Inflammatory macrophage treated with lipopolysaccharide for 1 hour (primary cell): ENCODE measurements around the gene CNGA3.
"Not testable (repeated sequence)": the region's sequence is repeated elsewhere in the genome, so short reads cannot be mapped to it uniquely, and the experiment has no call there.

ENCODE experiments used
- DNase-seq, 2 donors: peaks; one replicate each; pipeline ENCODE4 v3.0.0-alpha.2; 2020 to 2022

Gene CNGA3

GRCh38 chr2:98408155-98408554, 61.9 kb downstream of the CNGA3 start:
- no peak for DNase-seq

GRCh38 chr2:98412751-98413458, 66.6 kb downstream of the CNGA3 start:
- peak; percentile 54 to 97 for DNase-seq

GRCh38 chr2:98414246-98414645, 68.0 kb downstream of the CNGA3 start:
- DNase-seq: not testable (repeated sequence)

DNA sequence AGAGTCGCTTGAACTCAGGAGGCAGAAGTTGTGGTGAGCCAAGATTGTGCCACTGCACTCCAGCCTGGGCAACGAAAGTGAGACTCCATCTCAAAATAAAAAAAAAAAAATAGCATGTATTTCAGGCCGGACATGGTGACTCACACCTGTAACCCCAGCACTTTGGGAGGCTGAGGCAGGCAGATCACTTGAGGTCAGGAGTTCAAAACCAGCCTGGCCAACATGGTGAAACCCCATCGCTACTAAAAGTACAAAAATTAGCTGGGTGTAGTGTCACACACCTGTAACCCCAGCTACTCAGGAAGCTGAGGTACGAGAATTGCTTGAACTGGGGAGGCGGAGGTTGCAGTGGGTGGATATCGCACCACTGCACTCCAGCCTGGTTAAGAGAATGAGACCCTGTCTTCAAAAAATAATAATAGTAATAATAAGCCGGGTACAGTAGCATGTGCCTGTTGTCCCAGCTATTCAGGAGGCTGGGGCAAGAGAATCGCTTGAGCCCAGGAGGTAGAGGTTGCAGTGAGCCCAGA, 69.5 kb downstream of the CNGA3 start:
- DNase-seq: not testable (repeated sequence)

- DNase-seq: no peak
Measured at GRCh38 chr2:98416383-98417159, 70.3 kb downstream of the CNGA3 start.

- DNase-seq: no peak
Measured at GRCh38 chr2:98419544-98419943, 73.3 kb downstream of the CNGA3 start.

DNA sequence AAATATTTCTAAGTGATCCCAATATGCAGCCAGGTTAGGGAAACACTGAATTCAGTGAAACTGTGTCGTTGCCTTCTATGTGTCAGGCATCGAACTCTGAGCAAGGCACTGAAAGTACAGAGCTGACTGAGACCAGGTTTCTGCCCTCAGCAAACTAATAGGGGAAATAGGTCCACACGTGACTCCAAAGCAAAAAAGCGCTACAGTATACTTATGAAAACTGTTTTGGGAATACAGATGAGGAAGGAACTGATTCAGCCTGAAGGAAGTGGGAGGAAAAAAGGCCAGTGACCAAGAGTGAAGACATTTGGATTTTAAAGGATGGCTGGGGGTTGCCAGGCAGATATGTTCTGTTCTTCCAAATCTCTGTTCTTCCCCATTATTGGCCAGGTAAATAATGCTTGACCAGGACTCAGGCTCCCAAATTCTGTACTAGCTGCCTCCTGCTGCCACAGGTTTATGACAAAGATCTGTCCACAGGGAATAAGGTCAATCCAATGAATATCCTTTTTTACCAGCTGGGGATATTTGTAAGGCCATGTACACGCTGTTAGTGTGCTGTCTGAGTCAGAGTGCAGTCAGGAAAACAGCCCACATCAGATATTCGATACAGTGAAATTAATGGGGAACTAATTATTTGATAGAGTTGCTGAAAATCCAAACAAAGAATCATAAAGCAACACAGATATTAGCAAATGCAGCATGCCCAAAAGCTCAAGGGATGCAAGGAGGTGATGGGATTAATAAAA, 73.9 kb downstream of the CNGA3 start:
- DNase-seq: peak in 1 of 2 donors; percentile 27

DNA sequence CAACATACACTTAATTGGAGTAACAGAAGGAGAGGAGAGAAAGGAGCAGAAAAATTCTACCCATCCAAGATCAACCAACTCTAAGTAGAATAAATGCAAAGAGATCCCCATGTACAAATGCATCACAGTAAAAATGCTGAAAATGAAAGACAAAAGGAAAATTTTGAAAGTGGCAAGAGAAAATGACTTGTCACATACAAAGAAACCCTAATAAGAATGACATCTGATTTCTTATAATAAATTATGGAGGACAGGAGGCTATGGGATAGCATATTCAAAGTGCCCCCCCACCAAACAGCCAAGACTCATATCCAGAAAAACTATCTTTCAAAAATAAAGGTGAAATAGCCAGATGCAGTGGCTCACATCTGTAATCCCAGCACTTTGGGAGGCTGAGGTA, 76.2 kb downstream of the CNGA3 start:
- no peak for DNase-seq

DNA sequence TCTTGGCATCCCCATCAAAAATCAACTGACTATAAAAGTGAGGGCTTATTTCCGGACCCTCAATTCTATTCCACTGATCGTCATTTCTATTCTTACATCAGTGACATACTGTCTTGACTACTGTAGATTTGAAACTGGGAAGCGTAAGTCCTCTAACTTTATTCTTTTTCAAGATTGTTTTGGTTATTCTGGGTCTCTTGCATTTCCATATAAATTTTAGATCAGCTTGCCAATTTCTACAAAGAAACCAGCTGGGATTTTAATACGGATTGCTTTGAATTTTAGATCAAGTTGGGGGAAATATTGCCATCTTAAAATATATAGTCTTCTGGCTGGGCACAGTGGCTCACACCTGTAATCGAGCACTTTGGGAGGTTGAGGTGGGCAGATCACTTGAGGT, 80.5 kb downstream of the CNGA3 start:
- DNase-seq: no peak

DNA sequence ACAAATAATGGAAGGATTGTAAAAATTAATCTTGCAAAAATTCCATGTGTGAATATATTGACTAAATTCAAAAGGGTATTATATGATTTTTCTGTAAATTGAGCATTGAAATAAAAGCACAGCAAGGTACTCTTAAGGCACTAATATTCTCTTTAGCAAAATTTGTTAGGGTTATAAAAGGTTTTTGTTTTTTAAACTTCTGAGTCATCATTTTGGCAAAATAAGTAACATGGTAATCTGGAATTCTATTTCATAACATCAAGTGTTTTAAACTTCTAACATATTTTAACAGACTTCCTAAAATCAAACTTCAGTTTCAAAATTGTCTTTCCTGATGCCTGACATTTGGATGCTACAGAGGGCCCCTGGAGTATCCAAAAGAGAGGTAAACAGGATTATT, 85.9 kb downstream of the CNGA3 start:
- no peak for DNase-seq

- DNase-seq: no peak
Measured at GRCh38 chr2:98433363-98433964, 87.2 kb downstream of the CNGA3 start.

DNA sequence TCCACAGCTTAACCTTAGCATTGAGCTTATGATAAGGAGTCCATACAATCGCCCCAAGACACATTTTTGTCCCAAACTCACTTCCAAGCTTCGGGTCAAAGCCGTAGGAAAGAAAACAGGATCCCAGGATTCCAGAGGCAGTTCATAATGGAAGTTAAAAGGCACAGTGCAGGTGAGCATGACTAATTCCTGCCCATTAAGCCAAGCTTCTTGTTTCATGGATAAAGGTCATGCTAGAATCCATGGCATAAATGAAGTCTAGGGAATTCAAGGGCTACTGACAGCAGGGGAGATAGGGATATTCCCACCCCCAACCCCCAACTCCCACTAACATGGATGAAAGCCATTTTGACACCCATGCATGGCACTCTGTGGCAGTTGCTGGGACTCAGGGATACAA, 88.2 kb downstream of the CNGA3 start:
- no peak for DNase-seq

DNA sequence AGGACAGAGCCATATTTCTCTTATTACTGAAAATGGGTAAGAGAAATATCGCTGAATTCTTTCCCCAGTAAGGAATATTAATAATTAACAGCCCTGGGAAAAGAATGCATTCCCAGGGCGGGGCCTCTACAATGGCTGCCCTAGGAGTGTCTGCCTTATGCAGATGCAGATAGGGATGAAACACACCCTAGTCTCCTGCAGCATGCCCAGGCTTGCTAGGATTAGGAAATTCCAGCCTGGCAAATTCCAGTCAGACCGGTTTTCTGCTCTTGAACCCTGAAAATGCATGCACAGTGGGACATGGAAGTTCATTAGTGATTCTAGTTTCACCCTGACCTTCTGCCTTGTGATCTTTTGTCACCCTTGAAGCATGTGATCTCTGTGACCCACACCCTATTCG, 89.4 kb downstream of the CNGA3 start:
- not testable (repeated sequence) for DNase-seq

DNA sequence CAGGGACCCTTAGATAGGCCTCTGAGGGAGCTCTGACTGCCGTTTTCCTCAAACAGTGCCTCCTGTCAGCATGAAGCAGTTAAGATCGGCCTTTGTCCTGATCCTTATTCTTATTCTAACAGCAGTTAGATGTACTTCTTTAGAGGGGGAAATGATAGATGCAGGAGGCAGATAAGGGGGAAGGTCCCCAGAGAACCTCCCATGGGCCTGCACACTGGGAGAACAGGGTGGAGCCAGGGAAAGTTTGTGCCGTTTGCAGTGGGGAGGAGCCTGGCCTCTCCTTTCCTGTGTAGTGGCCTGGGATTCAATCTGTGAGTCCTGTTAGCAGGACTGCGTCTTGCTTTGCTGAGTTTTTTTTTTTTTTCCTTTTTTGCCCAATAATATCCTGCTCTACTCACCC, 90.5 kb downstream of the CNGA3 start:
- DNase-seq: no peak

GRCh38 chr2:98438190-98439133, 92.2 kb downstream of the CNGA3 start:
- DNase-seq: no peak

- DNase-seq: no peak
Measured at GRCh38 chr2:98441706-98442450, 95.6 kb downstream of the CNGA3 start.

DNA sequence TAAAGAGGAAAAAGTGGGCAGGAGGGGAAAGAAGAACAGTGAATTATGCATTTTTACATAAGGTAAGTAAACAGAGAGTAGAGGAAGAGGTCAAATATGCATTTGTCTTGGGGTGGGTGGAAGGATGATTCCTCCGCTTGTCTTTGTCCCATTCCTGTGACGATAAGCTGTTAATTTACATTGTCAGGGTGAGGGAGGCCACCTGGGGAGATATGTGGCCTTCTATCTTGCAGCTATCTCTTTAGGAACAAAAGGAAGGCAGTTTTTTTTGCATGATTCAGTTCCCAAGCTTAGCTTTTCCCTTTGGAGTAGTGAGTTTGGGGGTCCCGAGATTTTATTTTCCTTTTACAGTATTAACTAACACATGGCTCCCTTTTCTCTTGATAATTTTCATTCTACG, 96.2 kb downstream of the CNGA3 start:
- DNase-seq: no peak

GRCh38 chr2:98444436-98445176, 98.3 kb downstream of the CNGA3 start, which contains the start of gene INPP4A:
Gene INPP4A, plus strand, starts transcription at chr2:98444858. Its CDS starts 75,191 bp downstream, at chr2:98520049.
- DNase-seq: peak in 1 of 2 donors; percentile 67

DNA sequence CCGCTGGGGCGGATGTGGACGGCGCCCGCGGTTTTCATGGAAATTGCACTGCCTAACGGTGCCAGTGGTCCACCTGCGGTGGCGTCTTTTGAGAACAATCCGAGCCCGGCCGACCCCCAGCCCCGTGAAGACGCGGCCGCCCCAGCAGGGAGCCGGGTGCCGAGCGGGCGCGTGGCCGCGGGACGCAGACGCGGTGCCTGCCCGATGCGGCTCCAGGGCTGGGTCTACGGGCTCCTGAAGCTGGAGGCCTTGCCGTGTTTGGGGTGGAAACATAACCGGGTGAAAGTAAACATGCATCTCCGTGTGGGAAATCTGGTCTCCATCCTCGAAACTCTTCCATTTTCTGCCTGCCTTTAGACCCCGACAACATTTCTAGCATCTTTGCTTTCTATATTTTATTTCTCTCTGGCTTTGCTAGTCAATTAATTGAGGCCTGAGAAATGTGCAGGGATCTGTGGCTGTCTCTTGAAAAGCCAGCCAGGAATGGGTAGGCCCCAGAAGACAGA, 99.0 kb downstream of the CNGA3 start:
- no peak for DNase-seq
